Measurements from ENCODE around the gene UQCRQ.
A peak's percentile ranks its signal among the peaks of the same experiment; 100 is the strongest.

UQCRQ gene

GRCh38 chr5:132872788-132873118 lies 6.3 kb downstream of the UQCRQ start:
- DNase-seq = no peak

- DNase-seq = peak; percentile 32
Measured at GRCh38 chr5:132873119-132873929, 6.9 kb downstream of the UQCRQ start, which contains the start of gene LEAP2. TSS of gene LEAP2 (plus strand) at chr5:132873668. CDS start at chr5:132873695, 27 bp downstream.

GRCh38 chr5:132873930-132874271 lies 7.5 kb downstream of the UQCRQ start:
- DNase-seq = no peak

GRCh38 chr5:132876020-132876759 lies 9.7 kb downstream of the UQCRQ start:
- DNase-seq = no peak

- no peak for DNase-seq
Measured at GRCh38 chr5:132877466-132877865, 11.0 kb downstream of the UQCRQ start.

- no peak for DNase-seq
Measured at GRCh38 chr5:132877938-132878337, 11.5 kb downstream of the UQCRQ start.

- DNase-seq = peak; percentile 2
Measured at GRCh38 chr5:132883261-132883834, 16.9 kb downstream of the UQCRQ start.

GRCh38 chr5:132884548-132884947 lies 18.1 kb downstream of the UQCRQ start:
- no peak for DNase-seq

- DNase-seq = no peak
Measured at GRCh38 chr5:132886064-132886823, 19.8 kb downstream of the UQCRQ start.

- no peak for DNase-seq
Measured at GRCh38 chr5:132887283-132887682, 20.8 kb downstream of the UQCRQ start.

- DNase-seq = no peak
Measured at GRCh38 chr5:132889501-132889900, 23.1 kb downstream of the UQCRQ start.

- DNase-seq = no peak
Measured at GRCh38 chr5:132890817-132891216, 24.4 kb downstream of the UQCRQ start.

GRCh38 chr5:132895719-132896305 lies 29.4 kb downstream of the UQCRQ start:
- DNase-seq = no peak

GRCh38 chr5:132896685-132897084 lies 30.2 kb downstream of the UQCRQ start:
- no peak for DNase-seq

GRCh38 chr5:132898094-132898493 lies 31.7 kb downstream of the UQCRQ start:
- DNase-seq = no peak

GRCh38 chr5:132901036-132901435 lies 34.6 kb downstream of the UQCRQ start:
- no peak for DNase-seq

GRCh38 chr5:132901730-132902129 lies 35.3 kb downstream of the UQCRQ start:
- no peak for DNase-seq

GRCh38 chr5:132905938-132906337 lies 39.5 kb downstream of the UQCRQ start:
- DNase-seq = no peak

- no peak for DNase-seq
Measured at GRCh38 chr5:132907161-132907560, 40.7 kb downstream of the UQCRQ start.

GRCh38 chr5:132909702-132910101 lies 43.3 kb downstream of the UQCRQ start:
- DNase-seq = no peak

GRCh38 chr5:132915681-132916080 lies 49.2 kb downstream of the UQCRQ start:
- no peak for DNase-seq

GRCh38 chr5:132916086-132916485 lies 49.6 kb downstream of the UQCRQ start:
- no peak for DNase-seq

All from NCI-H226 (cell line).